Breast epithelium (tissue), 4 donors: Measurements from ENCODE around the gene CITED2. TPM values are rescaled to one million over a fixed set of nuclear protein-coding genes. Genes with fewer than 3 reads are reported as not detected.

Experiments
- DNase-seq, 2 donors: peaks; one replicate each; pipeline ENCODE4 v3.0.0-alpha.2; 2019; ENCODE audit warnings: low spot score in 2 of 2
- H3K27ac ChIP-seq, 2 donors: fragments of 200-600 bp; sonication (generic) in 1 of 2; one replicate each; pipeline ENCODE4 v1.5.1; 2016 to 2019; ENCODE audit warnings: mild to moderate bottlenecking in 1 of 2
- H3K27me3 ChIP-seq, 2 donors: fragments of 200-600 bp; sonication (generic) in 1 of 2; one replicate each; pipeline versions ENCODE4 v1.5.1 to v1.6.0; 2017 to 2019; ENCODE audit warnings: control low read depth in 1 of 2, mild to moderate bottlenecking in 1 of 2
- H3K36me3 ChIP-seq: fragments of 200-600 bp; one replicate; pipeline ENCODE4 v1.5.1; 2019
- H3K4me1 ChIP-seq, 2 donors: fragments of 200-600 bp; sonication (generic); one replicate each; pipeline ENCODE4 v1.5.1; 2016 to 2019; ENCODE audit warnings: control low read depth in 1 of 2
- H3K4me3 ChIP-seq, 3 donors: fragments of 200-600 bp; sonication (generic); 1 replicate in 2 of 3; 2 replicates in 1 of 3; pipeline ENCODE4 v1.5.1; 2016 to 2019; ENCODE audit warnings: mild to moderate bottlenecking in 3 of 3, moderate library complexity in 2 of 3
- H3K9me3 ChIP-seq, 2 donors: fragments of 200-600 bp; sonication (generic) in 1 of 2; one replicate each; pipeline ENCODE4 v1.5.1; 2016 to 2019; ENCODE audit warnings: control low read depth in 1 of 2
- CTCF ChIP-seq, 3 donors: fragments of 450-650 bp; IDR thresholded peaks; one replicate each; pipeline ENCODE4 v1.5.1; 2016 to 2017; ENCODE audit warnings: antibody characterized with exemption in 3 of 3, mild to moderate bottlenecking in 3 of 3, moderate library complexity in 3 of 3
- POLR2A ChIP-seq: fragments of 450-650 bp; IDR thresholded peaks from one replicate; pipeline ENCODE4 v1.6.1; 2016; ENCODE audit warnings: antibody characterized with exemption, mild to moderate bottlenecking, moderate library complexity
- POLR2AphosphoS5 ChIP-seq, 3 donors: sonication (generic); formaldehyde crosslinking; IDR thresholded peaks; one replicate each; pipeline ENCODE4 v1.6.1; 2017; ENCODE audit warnings: antibody characterized with exemption in 3 of 3
- intact Hi-C: fragments of 100-400 bp; cut with DNase I; formaldehyde crosslinking; loops from one replicate; pipeline ENCODE4 v1.15.1; 2023; ENCODE audit warnings: low total_unique reads
- total RNA-seq, 3 donors: library from RNA; depleted of rRNA; stranded (reverse); fragments of >200 nt; gene quantifications; one replicate each; pipeline ENCODE4 v1.1.0, GENCODE V29; 2016

Gene CITED2
- total RNA-seq, 3 donors from 2014 or later, result 211 to 342 (median 300) TPM

DNA sequence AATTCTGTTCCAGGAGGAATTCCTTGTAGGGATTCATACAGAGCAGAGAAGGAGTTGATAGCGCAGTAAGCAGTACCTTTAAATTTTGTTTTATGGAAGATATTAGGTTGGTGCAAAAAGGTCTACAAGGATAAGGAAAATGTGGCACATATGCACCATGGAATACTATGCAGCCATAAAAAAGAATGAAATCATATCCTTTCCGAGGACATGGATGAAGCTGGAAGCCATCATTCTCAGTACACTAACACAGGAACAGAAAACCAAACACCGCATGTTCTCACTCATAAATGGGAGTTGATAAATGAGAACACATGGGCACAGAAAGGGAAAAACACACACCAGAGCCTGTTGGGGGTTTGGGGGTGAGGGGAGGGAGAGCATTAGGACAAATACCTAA, 45.2 kb downstream of the CITED2 start:
- no peaks in the 10 kb centered on the region for H3K4me1 ChIP-seq
- no peak overlapping the region for H3K27ac ChIP-seq
- no peaks in the 10 kb centered on the region for H3K9me3 ChIP-seq
- DNase-seq, result no peak
- intact Hi-C loops, result no loop called here
- H3K36me3 ChIP-seq, result no peaks in the 10 kb centered on the region
- TF ChIP-seq POLR2AphosphoS5 (IDR thresholded peaks at IDR 0.05), result no peak
- no peak for TF ChIP-seq POLR2A
- no peak for TF ChIP-seq CTCF (IDR thresholded peaks at IDR 0.05)
- H3K27me3 ChIP-seq, result no peaks in the 10 kb centered on the region
- H3K4me3 ChIP-seq, result no peak overlapping the region

DNA sequence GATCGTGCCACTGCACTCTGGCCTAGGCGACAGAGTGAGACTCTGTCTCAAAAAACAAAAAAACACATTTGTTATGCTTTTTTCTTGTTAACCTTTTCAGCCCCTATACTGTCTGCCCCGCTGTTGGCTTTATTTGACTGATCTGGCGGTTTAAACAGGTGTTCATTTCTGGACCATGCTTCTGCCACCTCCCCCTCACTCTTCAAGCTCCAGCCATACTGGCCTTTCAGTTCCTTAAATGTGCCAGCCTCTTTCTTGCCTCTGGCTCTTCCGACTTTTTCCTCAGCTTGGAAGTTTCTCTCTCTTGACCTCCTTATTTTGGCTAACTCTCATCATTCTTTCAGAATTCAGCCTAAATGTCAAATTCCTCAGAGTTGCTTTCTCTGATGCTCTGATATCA, 47.4 kb downstream of the CITED2 start:
- H3K9me3 ChIP-seq, result no peaks in the 10 kb centered on the region
- DNase-seq, result no peak
- H3K4me3 ChIP-seq, result no peak overlapping the region
- no peaks in the 10 kb centered on the region for H3K4me1 ChIP-seq
- TF ChIP-seq POLR2A, result no peak
- no peak for TF ChIP-seq CTCF (IDR thresholded peaks at IDR 0.05)
- no peak for TF ChIP-seq POLR2AphosphoS5 (IDR thresholded peaks at IDR 0.05)
- no peaks in the 10 kb centered on the region for H3K27me3 ChIP-seq
- H3K27ac ChIP-seq, result peak overlapping the region in 1 of 2 donors; percentile 3
- H3K36me3 ChIP-seq, result no peaks in the 10 kb centered on the region
- intact Hi-C loops, result no loop called here

DNA sequence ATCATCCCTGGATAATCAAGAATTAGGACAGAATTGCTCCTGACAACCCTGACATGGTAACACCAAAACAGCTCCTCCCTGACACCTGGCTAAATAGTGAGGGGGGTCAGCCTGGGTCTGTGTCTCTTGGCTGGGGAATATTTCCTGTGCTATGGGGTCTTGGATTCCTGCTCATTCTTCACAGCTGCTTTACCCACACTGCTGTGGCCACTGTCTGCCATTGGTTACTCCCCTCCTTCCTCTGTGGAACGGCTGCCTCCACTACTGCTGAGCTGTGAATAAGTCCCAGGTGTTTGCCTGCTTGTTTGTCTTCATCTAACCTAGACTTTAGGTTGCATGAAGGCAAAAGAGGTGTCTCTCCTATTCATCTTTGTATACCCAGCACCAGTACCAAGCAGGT, 48.8 kb downstream of the CITED2 start:
- DNase-seq, result no peak
- Histone ChIP-seq H3K9me3 (no peaks in the 10 kb centered on the region), H3K27ac (peak overlapping the region; percentile 66 to 76), H3K4me3 (no peak overlapping the region), H3K36me3 (no peaks in the 10 kb centered on the region), H3K27me3 (no peaks in the 10 kb centered on the region), H3K4me1 (no peaks in the 10 kb centered on the region)
- TF ChIP-seq CTCF (IDR thresholded peaks at IDR 0.05) (no peak), POLR2AphosphoS5 (IDR thresholded peaks at IDR 0.05) (no peak), POLR2A (no peak)
- intact Hi-C loops, result no loop called here

GRCh38 chr6:139325125-139325524, 49.3 kb downstream of the CITED2 start:
- H3K4me1 ChIP-seq, result no peaks in the 10 kb centered on the region
- no peak overlapping the region for H3K4me3 ChIP-seq
- no peaks in the 10 kb centered on the region for H3K27me3 ChIP-seq
- H3K36me3 ChIP-seq, result no peaks in the 10 kb centered on the region
- H3K27ac ChIP-seq, result peak overlapping the region; percentile 66 to 76
- H3K9me3 ChIP-seq, result no peaks in the 10 kb centered on the region
- intact Hi-C loops, result no loop called here
- TF ChIP-seq POLR2A (no peak), POLR2AphosphoS5 (IDR thresholded peaks at IDR 0.05) (no peak), CTCF (IDR thresholded peaks at IDR 0.05) (no peak)
- DNase-seq, result no peak

- intact Hi-C loops, result no loop called here
- no peaks in the 10 kb centered on the region for H3K4me1 ChIP-seq
- peak overlapping the region in 1 of 3 donors; percentile 39 for H3K4me3 ChIP-seq
- no peaks in the 10 kb centered on the region for H3K36me3 ChIP-seq
- H3K27ac ChIP-seq, result peak overlapping the region; percentile 66 to 87
- TF ChIP-seq POLR2AphosphoS5 (IDR thresholded peaks at IDR 0.05) (no peak), CTCF (IDR thresholded peaks at IDR 0.05) (no peak), POLR2A (no peak)
- DNase-seq, result no peak
- no peaks in the 10 kb centered on the region for H3K27me3 ChIP-seq
- H3K9me3 ChIP-seq, result no peaks in the 10 kb centered on the region
Observed at GRCh38 chr6:139324301-139324555, 50.2 kb downstream of the CITED2 start.
